NCI-H1694 (cell line): Measurements from ENCODE around the gene MSX2.

Experiments
- DNase-seq: peaks from one replicate; lab custom pipeline; 2025; lab: John Stamatoyannopoulos, UW

Gene MSX2

GRCh38 chr5:174718880-174719610 is 5.3 kb upstream of the MSX2 start:
- no peak for DNase-seq

- DNase-seq = no peak
These were observed 4.4 kb upstream of the MSX2 start for GRCh38 chr5:174719793-174720611.

GRCh38 chr5:174720612-174721529 is 3.5 kb upstream of the MSX2 start:
- no peak for DNase-seq

GRCh38 chr5:174721530-174722432 is 2.6 kb upstream of the MSX2 start:
- no peak for DNase-seq

GRCh38 chr5:174722500-174722899 is 1.9 kb upstream of the MSX2 start:
- no peak for DNase-seq

- no peak for DNase-seq
These were observed 935 bp upstream of the MSX2 start for GRCh38 chr5:174723315-174723978.

- DNase-seq = no peak
These were observed 351 bp upstream of the MSX2 start for GRCh38 chr5:174723979-174724483.

GRCh38 chr5:174725261-174725990 is 1.0 kb downstream of the MSX2 start:
- DNase-seq = no peak

- no peak for DNase-seq
These were observed 1.7 kb downstream of the MSX2 start for GRCh38 chr5:174725991-174726601.

- no peak for DNase-seq
These were observed 2.8 kb downstream of the MSX2 start for GRCh38 chr5:174726916-174727793.

GRCh38 chr5:174727794-174728680 is 3.7 kb downstream of the MSX2 start:
- no peak for DNase-seq

- no peak for DNase-seq
These were observed 4.8 kb downstream of the MSX2 start for GRCh38 chr5:174729075-174729680.

- DNase-seq = no peak
These were observed 7.0 kb downstream of the MSX2 start for GRCh38 chr5:174731214-174732035.

GRCh38 chr5:174732036-174733020 is 7.9 kb downstream of the MSX2 start:
- no peak for DNase-seq
